ENCODE measurements around the gene DIAPH3. TPM values are rescaled to one million over a fixed set of nuclear protein-coding genes. Genes with fewer than 3 reads are reported as not detected.

DIAPH3 gene
- total and polyA plus RNA-seq, 2 of the 8 experiments (the other 6 are each of a cell fraction or from before 2014, with no cell fraction given) = 8.0 to 30.8 TPM

DNA sequence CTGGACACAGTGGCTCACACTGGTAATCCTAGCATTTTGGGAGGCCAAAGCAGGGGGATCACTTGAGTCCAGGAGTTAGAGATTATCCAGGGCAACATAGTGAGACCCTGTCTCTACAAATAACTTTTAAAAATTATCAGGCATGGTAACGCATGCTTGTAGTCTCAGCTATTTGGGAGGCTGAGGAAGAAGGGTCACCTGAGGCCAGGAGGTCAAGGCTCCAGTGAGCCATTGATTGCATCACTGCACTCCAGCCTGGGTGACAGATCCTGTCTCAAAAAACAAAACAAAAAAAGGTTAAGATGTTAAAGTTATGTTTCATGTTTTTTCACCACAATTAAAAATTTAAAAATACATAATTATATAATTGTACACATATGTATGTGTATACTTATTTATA, 19.2 kb upstream of the DIAPH3 start:
- ChIA-PET POLR2A (ENCODE audit: partially characterized antibody) (no interaction called here), CTCF (ENCODE audit: partially characterized antibody) (no interaction called here)
- Histone ChIP-seq H4K8ac (ENCODE audit: extremely low read depth, insufficient read depth, low read length) (no peak overlapping the region), H3K79me1 (ENCODE audit: low read depth, low read length) (no peaks in the 10 kb centered on the region), H2BK15ac (ENCODE audit: low read length) (no peak overlapping the region), H3K36me3 (ENCODE audit: control insufficient read depth in 2 of 4, insufficient read depth in 4 of 4, low read length in 3 of 4) (no peaks in the 10 kb centered on the region), H3K79me2 (ENCODE audit: control insufficient read depth in 1 of 2, insufficient read depth in 2 of 2, low read length in 2 of 2) (no peaks in the 10 kb centered on the region), H2AFZ (ENCODE audit: low read length) (no peak overlapping the region), H3K4me2 (ENCODE audit: insufficient read depth in 1 of 2, low read depth in 2 of 2, low read length in 2 of 2) (no peak overlapping the region), H3K23ac (ENCODE audit: insufficient read length) (no peak overlapping the region), H4K91ac (replicated peaks; ENCODE audit: insufficient read length, low read length) (no peak overlapping the region), H3K14ac (ENCODE audit: insufficient read length) (no peak overlapping the region), H3K4me3 (ENCODE audit: extremely low read depth in 1 of 4, insufficient read depth in 2 of 4, low read depth in 3 of 4, low read length in 4 of 4) (no peak overlapping the region), H2AK5ac (ENCODE audit: low read depth, low read length) (no peak overlapping the region), H4K5ac (ENCODE audit: insufficient read length, low read depth, low read length) (no peak overlapping the region), H3K4me1 (replicated peaks in 1 of 4; ENCODE audit: control insufficient read depth in 3 of 4, insufficient read depth in 4 of 4, low read length in 3 of 4) (no peaks in the 10 kb centered on the region), H3K4ac (replicated peaks; ENCODE audit: insufficient read length, low read depth, low read length) (no peak overlapping the region), H3K27me3 (replicated peaks in 1 of 4; ENCODE audit: control insufficient read depth in 3 of 4, extremely low read depth in 1 of 4, insufficient read depth in 3 of 4, low read length in 3 of 4) (no peaks in the 10 kb centered on the region), H3K9ac (replicated peaks in 1 of 4; ENCODE audit: extremely low read depth in 1 of 4, low read depth in 3 of 4, low read length in 3 of 4) (no peak overlapping the region), H3K56ac (replicated peaks; ENCODE audit: insufficient read length, low read depth, low read length) (no peak overlapping the region), H2BK20ac (ENCODE audit: low read length) (no peak overlapping the region), H2BK12ac (ENCODE audit: low read depth, low read length) (no peak overlapping the region), H2BK120ac (replicated peaks; ENCODE audit: low read depth, low read length) (no peak overlapping the region), H2BK5ac (ENCODE audit: low read depth, low read length) (no peak overlapping the region), H3K27ac (ENCODE audit: low read depth, low read length) (no peak overlapping the region), H3K9me3 (ENCODE audit: insufficient read depth in 2 of 2, low read depth in 1 of 2, low read length in 1 of 2) (no peaks in the 10 kb centered on the region), H4K20me1 (replicated peaks in 1 of 2; ENCODE audit: control insufficient read depth in 1 of 2, insufficient read depth in 2 of 2, low read length in 2 of 2) (no peaks in the 10 kb centered on the region), H3K23me2 (ENCODE audit: low read depth, low read length) (no peaks in the 10 kb centered on the region), H3K18ac (ENCODE audit: extremely low read depth, low read length) (no peak overlapping the region)
- TF ChIP-seq KDM4A (IDR thresholded peaks at IDR 0.05; ENCODE audit: low read depth, low read length, severe bottlenecking) (no peak), EP300 (IDR thresholded peaks at IDR 0.05; ENCODE audit: borderline replicate concordance in 1 of 2, low read depth in 2 of 2, low read length in 2 of 2) (no peak), CREB1 (IDR thresholded peaks at IDR 0.05) (no peak), CEBPB (IDR thresholded peaks at IDR 0.05; ENCODE audit: low read depth, low read length) (no peak), TBP (IDR thresholded peaks at IDR 0.05; ENCODE audit: low read depth, low read length) (no peak), POU5F1 (IDR thresholded peaks at IDR 0.05; ENCODE audit: low read depth, low read length) (no peak), SIRT6 (IDR thresholded peaks at IDR 0.05; ENCODE audit: low read length) (no peak), SUZ12 (IDR thresholded peaks at IDR 0.05; ENCODE audit: low read length) (no peak), CTBP2 (IDR thresholded peaks at IDR 0.05; ENCODE audit: borderline replicate concordance, insufficient read depth, insufficient read length, low read length) (no peak), PHF8 (conservative IDR thresholded peaks at IDR 0.05; ENCODE audit: low read depth, low read length) (no peak)
- TF ChIP-seq, protein P1, sequence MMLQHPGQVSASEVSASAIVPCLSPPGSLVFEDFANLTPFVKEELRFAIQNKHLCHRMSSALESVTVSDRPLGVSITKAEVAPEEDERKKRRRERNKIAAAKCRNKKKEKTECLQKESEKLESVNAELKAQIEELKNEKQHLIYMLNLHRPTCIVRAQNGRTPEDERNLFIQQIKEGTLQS (IDR thresholded peaks at IDR 0.05; ENCODE audit: insufficient read depth, low read depth, low read length) = no peak
- 83% methylated on average over 1 of the region's 1 CpG; no CpG with 5 or more reads in 1 of the 2 experiments for WGBS, 2 experiments (ENCODE audit: extremely low coverage in 1 of 2, insufficient coverage in 1 of 2, insufficient read length in 1 of 2, insufficient replicate concordance in 2 of 2, low coverage in 1 of 2, low lambda C conversion rate in 2 of 2, missing lambda C conversion rate in 1 of 2)
- no peak for FAIRE-seq
- no peak for DNase-seq (ENCODE audit: low read depth in 1 of 2, low spot score in 2 of 2)

Measured in H1 (cell line).